Heart left ventricle (tissue), 16 donors: Measurements from ENCODE around the gene GPATCH2L. TPM values are rescaled to one million over a fixed set of nuclear protein-coding genes. Genes with fewer than 3 reads are reported as not detected.

Experiments
- ATAC-seq, 4 donors: fragments of 200-7000 bp; cut with Tn5 transposase; one replicate each; pipeline ENCODE4 v1.9.1; 2020 to 2022; ENCODE audit warnings: moderate library complexity in 4 of 4, mild to moderate bottlenecking in 3 of 4, moderate number of reproducible peaks in 1 of 4
- DNase-seq, 5 donors: peaks; one replicate each; pipeline ENCODE4 v3.0.0-alpha.2; 2020
- H3K27ac ChIP-seq, 12 donors: fragments of 200-600 bp; sonication (generic) in 4 of 12; one replicate each; pipeline versions ENCODE4 v1.5.0 to v1.8.0; 2016 to 2022; ENCODE audit warnings: mild to moderate bottlenecking in 2 of 12
- H3K27me3 ChIP-seq, 9 donors: fragments of 200-600 bp; sonication (generic) in 2 of 9; one replicate each; pipeline versions ENCODE4 v1.5.1 to v1.8.0; 2016 to 2022; ENCODE audit warnings: mild to moderate bottlenecking in 3 of 9
- H3K36me3 ChIP-seq, 9 donors: fragments of 200-600 bp; sonication (generic) in 2 of 9; one replicate each; pipeline versions ENCODE4 v1.5.0 to v1.8.0; 2018 to 2022; ENCODE audit warnings: mild to moderate bottlenecking in 2 of 9
- H3K4me1 ChIP-seq, 12 donors: fragments of 200-600 bp; sonication (generic) in 4 of 12; one replicate each; pipeline versions ENCODE4 v1.5.0 to v1.8.0; 2016 to 2022; ENCODE audit warnings: mild to moderate bottlenecking in 3 of 12
- H3K4me3 ChIP-seq, 12 donors: fragments of 200-600 bp; sonication (generic) in 4 of 12; one replicate each; pipeline versions ENCODE4 v1.5.0 to v1.8.0; 2017 to 2022; ENCODE audit warnings: mild to moderate bottlenecking in 9 of 12, moderate library complexity in 4 of 12
- H3K9me3 ChIP-seq, 12 donors: fragments of 200-600 bp; sonication (generic) in 4 of 12; one replicate each; pipeline versions ENCODE4 v1.5.0 to v1.8.0; 2016 to 2022; ENCODE audit warnings: mild to moderate bottlenecking in 1 of 12
- CTCF ChIP-seq, 12 donors: fragments of 200-600 bp; sonication (generic) in 4 of 12; IDR thresholded peaks; one replicate each; pipeline versions ENCODE4 v1.5.0 to v1.8.0; 2018 to 2022; ENCODE audit warnings: antibody characterized with exemption in 12 of 12, mild to moderate bottlenecking in 5 of 12
- POLR2A ChIP-seq, 2 donors: fragments of 450-650 bp; IDR thresholded peaks; one replicate each; pipeline ENCODE4 v1.6.1; 2017; ENCODE audit warnings: antibody characterized with exemption in 2 of 2, mild to moderate bottlenecking in 2 of 2, moderate library complexity in 2 of 2
- WGBS, 4 donors: extraction: QIAGEN DNeasy Blood & Tissue Kit in 2 of 4; methylation state at CpG; one replicate each; pipeline versions ENCODE4 v1.1.5 to v1.1.7; 2013 to 2018; 5-methylcytosine and 5-hydroxymethylcytosine counted together
- intact Hi-C, 10 donors: fragments of 100-400 bp; cut with DNase I; formaldehyde crosslinking; loops; one replicate each; pipeline versions ENCODE4 v1.11.1 to v1.14.2; 2022
- polyA plus RNA-seq, 2 donors: library from polyadenylated mRNA; stranded (reverse); fragments of 200-250 nt; gene quantifications; one replicate each; pipeline ENCODE4 v1.2.3, GENCODE V29; 2013
- total RNA-seq, 9 donors: library from RNA; depleted of rRNA in 2 of 9; stranded (reverse); fragments of >200 nt in 2 of 9; fragmentation: NEBNext Ultra II Directional in 3 of 9; extraction: Animal tissue kit (Norgen Biotek cat#: 25700) in 3 of 9; gene quantifications; one replicate each; pipeline versions ENCODE4 v1.1.0 to v1.2.4, GENCODE V29; 2016 to 2023
- donor health status: ischemic (EF 13 %, LVEDD 7.1; RV severe dilation, severe dysfunction).
- donor health status: healthy with polysubstance abuse.
- donor health status: DM: no; HTN: yes; CAD: no.
- donor health status: DM: no; HTN: no; CAD: no.
- donor health status: ischemic (EF 25% LVEDD 6.9; RV normal size, moderate dysfunction).
- donor health status: ischemic (EF 25% LVEDD 5.7; RV mildly dilated, moderate dysfunction).
- donor health status: healthy.
- donor health status: DM: yes; HTN: yes; CAD: no.
- donor health status: ischemic (EF 35%, LVEDD 5.7; RV mildly dilated, moderate dysfunction).
- donor health status: nonischemic (EF 11% LVEDD 7.7; RV severe dilation, severe dysfunction).
- donor health status: DM: yes; HTN: yes; CAD: no.
- donor health status: PGD.
- donor health status: ischemic (EF 29% LVEDD 5.4; RV normal size, mild dysfunction).
- donor health status: nonischemic (EF 23%, LVEDD 6.1; RV moderate dilation, normal function).

Gene GPATCH2L
- total and polyA plus RNA-seq, 11 donors, result 5.7 to 32.8 (median 24.9) TPM

- Histone ChIP-seq H3K27ac (no peak overlapping the region), H3K4me1 (peaks cover 0 to 7% (median 0%) of the 10 kb centered on the region in 12 donors), H3K9me3 (no peaks in the 10 kb centered on the region), H3K4me3 (no peak overlapping the region), H3K27me3 (no peaks in the 10 kb centered on the region), H3K36me3 (no peaks in the 10 kb centered on the region)
- WGBS, 4 donors, result 75 to 82% (median 80%) methylated on average over 8 of the region's 8 CpGs
- DNase-seq (no peak), ATAC-seq (no peak)
- intact Hi-C loops, result no loop called here
- no peak for TF ChIP-seq POLR2A (IDR thresholded peaks at IDR 0.05)
- no peak for TF ChIP-seq CTCF (IDR thresholded peaks at IDR 0.05)
Observed at GRCh38 chr14:76253111-76253510, 101.4 kb downstream of the GPATCH2L start.

- intact Hi-C loops, result no loop called here
- peaks cover 0 to 7% (median 0%) of the 10 kb centered on the region in 12 donors for H3K4me1 ChIP-seq
- 37 to 45% (median 44%) methylated on average over 4 of the region's 4 CpGs for WGBS, 4 donors
- H3K27ac ChIP-seq, result no peak overlapping the region
- no peak overlapping the region for H3K4me3 ChIP-seq
- no peaks in the 10 kb centered on the region for H3K9me3 ChIP-seq
- no peaks in the 10 kb centered on the region for H3K36me3 ChIP-seq
- DNase-seq (no peak), ATAC-seq (no peak)
- no peaks in the 10 kb centered on the region for H3K27me3 ChIP-seq
- TF ChIP-seq CTCF (IDR thresholded peaks at IDR 0.05) (no peak), POLR2A (IDR thresholded peaks at IDR 0.05) (no peak)
Observed at GRCh38 chr14:76256545-76256944, 104.8 kb downstream of the GPATCH2L start.

- H3K4me3 ChIP-seq, result no peak overlapping the region
- H3K36me3 ChIP-seq, result no peaks in the 10 kb centered on the region
- no peak overlapping the region for H3K27ac ChIP-seq
- peak in 2 of 4 donors; percentile 51 to 66 for ATAC-seq
- WGBS, 4 donors, result 63 to 77% (median 69%) methylated on average over 9 of the region's 9 CpGs
- intact Hi-C loops, result no loop called here
- H3K4me1 ChIP-seq, result peaks cover 0 to 7% (median 0%) of the 10 kb centered on the region in 12 donors
- no peaks in the 10 kb centered on the region for H3K27me3 ChIP-seq
- no peak for TF ChIP-seq POLR2A (IDR thresholded peaks at IDR 0.05)
- TF ChIP-seq CTCF (IDR thresholded peaks at IDR 0.05), result no peak
- DNase-seq, result no peak
- no peaks in the 10 kb centered on the region for H3K9me3 ChIP-seq
Observed at GRCh38 chr14:76257111-76257803, 105.5 kb downstream of the GPATCH2L start.

GRCh38 chr14:76257842-76258397, 106.2 kb downstream of the GPATCH2L start:
- Histone ChIP-seq H3K27me3 (no peaks in the 10 kb centered on the region), H3K27ac (no peak overlapping the region), H3K4me1 (peaks cover 0 to 7% (median 0%) of the 10 kb centered on the region in 12 donors), H3K4me3 (no peak overlapping the region), H3K9me3 (no peaks in the 10 kb centered on the region), H3K36me3 (no peaks in the 10 kb centered on the region)
- ATAC-seq (no peak), DNase-seq (no peak)
- no peak for TF ChIP-seq CTCF (IDR thresholded peaks at IDR 0.05)
- no peak for TF ChIP-seq POLR2A (IDR thresholded peaks at IDR 0.05)
- WGBS, 4 donors, result 76 to 96% (median 89%) methylated on average over 4 of the region's 4 CpGs
- intact Hi-C loops, result no loop called here
